Smooth muscle cell (in vitro differentiated cells): ENCODE measurements around the gene TSPAN6. TPM values are rescaled to one million over a fixed set of nuclear protein-coding genes. Genes with fewer than 3 reads are reported as not detected.

ENCODE experiments used
- DNase-seq: peaks from one replicate; lab custom pipeline; 2025; ENCODE audit not compliant: unreplicated experiment; lab: John Stamatoyannopoulos, UW
- H2AFZ ChIP-seq: fragments of 200-600 bp; sonication (generic); 2 replicates; pipeline ENCODE4 v1.6.0; 2016; ENCODE audit warnings: antibody characterized with exemption, low read depth, mild to moderate bottlenecking
- H3F3A ChIP-seq: fragments of 200-600 bp; sonication (generic); 2 replicates; pipeline ENCODE4 v1.6.0; 2017; ENCODE audit warnings: antibody characterized with exemption, low read depth
- H3K27ac ChIP-seq: fragments of 200-600 bp; sonication (generic); 2 replicates; pipeline ENCODE4 v1.5.1; 2016; ENCODE audit warnings: low read depth, mild to moderate bottlenecking
- H3K27me3 ChIP-seq: fragments of 200-600 bp; sonication (generic); 2 replicates; pipeline ENCODE4 v1.6.1; 2016; ENCODE audit warnings: low read depth, mild to moderate bottlenecking
- H3K36me3 ChIP-seq: fragments of 200-600 bp; sonication (generic); 2 replicates; pipeline ENCODE4 v1.5.1; 2016; ENCODE audit warnings: low read depth
- H3K4me1 ChIP-seq: fragments of 200-600 bp; sonication (generic); 2 replicates; pipeline ENCODE4 v1.5.1; 2016; ENCODE audit warnings: low read depth
- H3K4me2 ChIP-seq: fragments of 200-600 bp; sonication (generic); 2 replicates; pipeline ENCODE4 v1.6.0; 2016; ENCODE audit warnings: mild to moderate bottlenecking
- H3K4me3 ChIP-seq: fragments of 200-600 bp; sonication (generic); 2 replicates; pipeline ENCODE4 v1.5.1; 2016; ENCODE audit warnings: mild to moderate bottlenecking
- H3K79me2 ChIP-seq: fragments of 200-600 bp; sonication (generic); 2 replicates; pipeline ENCODE4 v1.6.0; 2016; ENCODE audit warnings: low read depth, mild to moderate bottlenecking
- H3K9ac ChIP-seq: fragments of 200-600 bp; sonication (generic); 2 replicates; pipeline ENCODE4 v1.6.0; 2016; ENCODE audit warnings: low read depth
- H3K9me3 ChIP-seq: fragments of 200-600 bp; sonication (generic); replicated peaks from 2 replicates; pipeline ENCODE4 v1.5.1; 2016; ENCODE audit warnings: low read depth
- H4K20me1 ChIP-seq: fragments of 200-600 bp; sonication (generic); 2 replicates; pipeline ENCODE4 v1.6.0; 2016; ENCODE audit warnings: low read depth
- CTCF ChIP-seq: fragments of 200-600 bp; sonication (generic); IDR thresholded peaks from 2 replicates; pipeline ENCODE4 v1.5.1; 2017; ENCODE audit warnings: borderline replicate concordance, mild to moderate bottlenecking, antibody characterized with exemption; ENCODE audit not compliant: insufficient read depth, poor library complexity, severe bottlenecking
- WGBS: methylation state at CpG from one replicate; pipeline ENCODE4 v1.1.7; 2016; ENCODE audit warnings: low lambda C conversion rate; 5-methylcytosine and 5-hydroxymethylcytosine counted together
- polyA plus RNA-seq: library from polyadenylated mRNA; unstranded; fragments of >200 nt; fragmentation: Nextera tagmentation; extraction: Ambion mirVana; gene quantifications from 2 replicates; pipeline ENCODE4 v1.2.1, GENCODE V29; 2016
- total RNA-seq: library from RNA; depleted of rRNA; stranded (reverse); fragments of >200 nt; gene quantifications from 2 replicates; pipeline ENCODE4 v1.2.3, GENCODE V29; 2014

Gene TSPAN6
- total and polyA plus RNA-seq, 2 experiments from 2014 or later: 78.6 to 86.4 TPM

DNA sequence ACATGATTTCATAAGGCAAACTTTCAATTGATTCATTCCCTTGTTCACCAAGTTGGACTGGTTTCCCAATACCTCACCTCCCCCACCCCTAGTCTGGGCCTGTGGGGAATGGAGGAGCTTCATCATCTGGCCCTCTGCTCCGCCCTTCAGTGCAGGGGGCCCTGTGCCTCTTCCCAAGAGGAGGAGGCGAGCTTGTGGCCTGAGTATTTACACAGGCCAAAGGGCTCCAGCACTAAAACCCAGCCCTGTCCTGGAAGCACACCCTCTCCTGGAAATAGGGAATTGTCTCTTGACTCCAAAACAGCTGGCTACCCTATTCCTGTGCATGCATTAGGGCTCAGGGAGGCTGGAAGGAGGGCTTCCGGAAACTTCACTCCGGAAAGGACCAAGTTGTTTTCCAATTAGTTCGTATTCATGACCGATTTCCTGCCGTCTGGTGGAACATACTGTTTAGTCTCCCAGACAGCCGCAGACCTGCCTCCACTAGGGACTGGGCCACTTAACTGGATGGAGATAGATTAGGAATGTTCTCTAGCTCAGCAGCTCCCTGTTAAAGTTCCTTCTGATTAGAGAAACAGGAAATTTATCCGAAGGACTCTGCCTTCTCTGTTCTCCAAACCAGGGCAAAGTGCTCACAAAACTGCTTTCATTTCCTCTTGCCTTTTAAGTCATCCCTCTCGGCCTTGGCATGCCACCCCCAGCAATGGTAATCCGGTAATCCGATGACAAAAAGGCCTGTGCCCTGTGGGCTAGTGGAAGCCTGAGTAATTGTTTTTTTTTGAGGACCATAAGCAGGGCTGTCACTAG lies 13.1 kb upstream of the TSPAN6 start:
- TF ChIP-seq CTCF: no peak
- Histone ChIP-seq H3K4me1 (peaks cover 11% of the 10 kb centered on the region), H2AFZ (no peak overlapping the region), H3K27ac (peak overlapping the region; percentile 94), H3F3A (peaks cover 3% of the 10 kb centered on the region), H3K4me3 (peak overlapping the region; percentile 11), H3K4me2 (peak overlapping the region; percentile 63), H3K36me3 (no peaks in the 10 kb centered on the region), H3K27me3 (no peaks in the 10 kb centered on the region), H4K20me1 (no peaks in the 10 kb centered on the region), H3K9me3 (no peaks in the 10 kb centered on the region), H3K79me2 (peaks cover 15% of the 10 kb centered on the region), H3K9ac (peak overlapping the region; percentile 82)
- WGBS: 36% methylated on average over 12 of the region's 12 CpGs
- DNase-seq: peak; percentile 15

DNA sequence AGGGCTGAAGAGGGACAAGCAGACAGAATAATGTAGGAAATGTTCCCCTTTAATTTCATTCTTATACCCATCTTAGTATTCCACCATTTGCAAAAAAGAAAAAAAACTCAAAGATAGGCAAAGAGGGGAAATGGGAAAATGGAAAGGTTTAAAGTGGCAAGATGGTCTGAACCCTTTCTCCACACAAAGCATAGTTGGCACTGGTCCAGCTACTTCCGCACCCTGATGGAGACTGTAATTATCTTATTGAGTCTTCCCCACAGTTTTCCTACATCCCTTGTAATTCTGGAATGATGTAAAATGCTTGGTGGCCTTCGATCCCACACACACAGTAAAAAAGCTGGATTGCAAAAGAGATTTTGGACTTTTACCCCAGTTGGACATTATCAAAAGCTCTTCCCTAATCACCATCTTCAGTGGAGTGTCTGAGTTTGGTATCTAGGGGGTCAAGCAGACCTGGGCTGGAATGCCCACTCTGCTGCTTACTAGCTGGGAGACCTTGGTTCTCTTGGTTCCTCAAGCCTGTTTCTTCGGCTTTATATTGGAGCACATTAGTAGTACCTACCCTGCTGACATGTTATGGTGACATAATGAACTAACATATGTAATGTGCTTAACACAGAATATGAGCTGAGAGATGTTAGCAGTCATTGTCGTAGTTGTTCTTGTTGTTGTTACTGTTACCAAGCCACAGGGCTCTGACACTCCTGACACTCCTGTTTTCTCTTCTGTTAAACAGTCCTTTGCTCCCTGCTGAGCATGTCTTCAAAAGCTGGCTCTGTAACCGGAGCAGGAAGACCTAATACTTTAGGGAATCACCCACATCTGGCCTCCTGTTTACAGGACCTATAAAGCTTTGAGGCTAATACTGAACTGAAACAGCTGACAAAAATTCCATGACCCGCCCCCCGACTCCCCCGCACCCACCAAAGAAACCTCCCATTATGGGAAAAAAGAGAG lies 12.1 kb upstream of the TSPAN6 start:
- Histone ChIP-seq H3K4me1 (peaks cover 11% of the 10 kb centered on the region), H4K20me1 (no peaks in the 10 kb centered on the region), H3K4me2 (peak overlapping the region; percentile 63), H3K27me3 (no peaks in the 10 kb centered on the region), H3K36me3 (no peaks in the 10 kb centered on the region), H3K79me2 (peaks cover 16% of the 10 kb centered on the region), H2AFZ (no peak overlapping the region), H3K4me3 (no peak overlapping the region), H3K9me3 (no peaks in the 10 kb centered on the region), H3F3A (peaks cover 3% of the 10 kb centered on the region), H3K27ac (peak overlapping the region; percentile 94), H3K9ac (peak overlapping the region; percentile 82)
- WGBS: 47% methylated on average over 8 of the region's 8 CpGs
- TF ChIP-seq CTCF: no peak
- peak; percentile 8 for DNase-seq

GRCh38 chrX:100647739-100648138 lies 11.1 kb upstream of the TSPAN6 start:
- Histone ChIP-seq H3K27me3 (no peaks in the 10 kb centered on the region), H3F3A (peaks cover under 1% of the 10 kb centered on the region), H3K27ac (peak overlapping the region; percentile 94), H3K79me2 (peaks cover 16% of the 10 kb centered on the region), H3K36me3 (no peaks in the 10 kb centered on the region), H3K9me3 (no peaks in the 10 kb centered on the region), H3K4me1 (peaks cover 11% of the 10 kb centered on the region), H3K4me2 (peak overlapping the region; percentile 63), H3K9ac (peak overlapping the region; percentile 82), H2AFZ (no peak overlapping the region), H3K4me3 (no peak overlapping the region), H4K20me1 (no peaks in the 10 kb centered on the region)
- 27% methylated on average over 2 of the region's 2 CpGs for WGBS
- no peak for DNase-seq
- TF ChIP-seq CTCF: no peak
